ENCODE results near the gene SRI.

The SRI gene

GRCh38 chr7:88230646-88231045 is 10.8 kb upstream of the SRI start:
- TF ChIP-seq EZH2 (IDR thresholded peaks at IDR 0.05; ENCODE audit: borderline replicate concordance, low read depth, low read length, severe bottlenecking) (no peak), CTCF (IDR thresholded peaks at IDR 0.05; ENCODE audit: borderline replicate concordance, extremely low read depth, low read length, poor library complexity, severe bottlenecking) (no peak)
- Histone ChIP-seq H4K20me1 (ENCODE audit: insufficient read depth, low read length) (no peaks in the 10 kb centered on the region), H3K4me2 (ENCODE audit: insufficient read depth, low read length) (no peak overlapping the region), H3K79me2 (ENCODE audit: insufficient read depth, low read length) (no peaks in the 10 kb centered on the region), H3K27ac (ENCODE audit: low read length) (no peak overlapping the region), H3K4me3 (ENCODE audit: low read depth in 1 of 2, low read length in 2 of 2) (no peak overlapping the region), H3K9ac (ENCODE audit: low read depth, low read length) (no peak overlapping the region), H3K4me1 (ENCODE audit: insufficient read depth, low read length) (no peaks in the 10 kb centered on the region), H3K36me3 (ENCODE audit: insufficient read depth, low read length) (no peaks in the 10 kb centered on the region), H3K27me3 (ENCODE audit: insufficient read depth, low read length, poor library complexity) (no peaks in the 10 kb centered on the region), H3K9me3 (ENCODE audit: insufficient read depth, low read length, severe bottlenecking) (no peaks in the 10 kb centered on the region), H2AFZ (ENCODE audit: low read depth, low read length) (no peak overlapping the region)
- DNase-seq, result no peak
- ATAC-seq (ENCODE audit: insufficient read depth, low read depth), result no peak

GRCh38 chr7:88229302-88229995 is 9.6 kb upstream of the SRI start:
- no peak overlapping the region for H3K4me2 ChIP-seq (ENCODE audit: insufficient read depth, low read length)
- TF ChIP-seq EZH2 (IDR thresholded peaks at IDR 0.05; ENCODE audit: borderline replicate concordance, low read depth, low read length, severe bottlenecking) (no peak), CTCF (IDR thresholded peaks at IDR 0.05; ENCODE audit: borderline replicate concordance, extremely low read depth, low read length, poor library complexity, severe bottlenecking) (no peak)
- no peak for DNase-seq
- no peaks in the 10 kb centered on the region for H3K36me3 ChIP-seq (ENCODE audit: insufficient read depth, low read length)
- H3K27me3 ChIP-seq (ENCODE audit: insufficient read depth, low read length, poor library complexity), result no peaks in the 10 kb centered on the region
- H3K27ac ChIP-seq (ENCODE audit: low read length), result no peak overlapping the region
- no peaks in the 10 kb centered on the region for H3K9me3 ChIP-seq (ENCODE audit: insufficient read depth, low read length, severe bottlenecking)
- no peak overlapping the region for H3K9ac ChIP-seq (ENCODE audit: low read depth, low read length)
- no peaks in the 10 kb centered on the region for H3K79me2 ChIP-seq (ENCODE audit: insufficient read depth, low read length)
- no peak overlapping the region for H3K4me3 ChIP-seq (ENCODE audit: low read depth in 1 of 2, low read length in 2 of 2)
- H4K20me1 ChIP-seq (ENCODE audit: insufficient read depth, low read length), result no peaks in the 10 kb centered on the region
- H2AFZ ChIP-seq (ENCODE audit: low read depth, low read length), result no peak overlapping the region
- ATAC-seq (ENCODE audit: insufficient read depth, low read depth), result no peak
- H3K4me1 ChIP-seq (ENCODE audit: insufficient read depth, low read length), result no peaks in the 10 kb centered on the region

GRCh38 chr7:88226886-88227516 is 7.2 kb upstream of the SRI start:
- no peaks in the 10 kb centered on the region for H3K79me2 ChIP-seq (ENCODE audit: insufficient read depth, low read length)
- no peak overlapping the region for H3K27ac ChIP-seq (ENCODE audit: low read length)
- no peak overlapping the region for H3K4me3 ChIP-seq (ENCODE audit: low read depth in 1 of 2, low read length in 2 of 2)
- no peaks in the 10 kb centered on the region for H3K36me3 ChIP-seq (ENCODE audit: insufficient read depth, low read length)
- H4K20me1 ChIP-seq (ENCODE audit: insufficient read depth, low read length), result no peaks in the 10 kb centered on the region
- no peaks in the 10 kb centered on the region for H3K27me3 ChIP-seq (ENCODE audit: insufficient read depth, low read length, poor library complexity)
- no peak overlapping the region for H2AFZ ChIP-seq (ENCODE audit: low read depth, low read length)
- ATAC-seq (ENCODE audit: insufficient read depth, low read depth), result no peak
- H3K4me1 ChIP-seq (ENCODE audit: insufficient read depth, low read length), result no peaks in the 10 kb centered on the region
- no peak for TF ChIP-seq CTCF (IDR thresholded peaks at IDR 0.05; ENCODE audit: borderline replicate concordance, extremely low read depth, low read length, poor library complexity, severe bottlenecking)
- no peak for TF ChIP-seq EZH2 (IDR thresholded peaks at IDR 0.05; ENCODE audit: borderline replicate concordance, low read depth, low read length, severe bottlenecking)
- H3K9ac ChIP-seq (ENCODE audit: low read depth, low read length), result no peak overlapping the region
- H3K4me2 ChIP-seq (ENCODE audit: insufficient read depth, low read length), result no peak overlapping the region
- no peaks in the 10 kb centered on the region for H3K9me3 ChIP-seq (ENCODE audit: insufficient read depth, low read length, severe bottlenecking)
- DNase-seq, result no peak
